Breast epithelium (tissue), 3 donors: Measurements from ENCODE around the gene NFAM1.

Experiments
- CTCF ChIP-seq, 3 donors: fragments of 450-650 bp; IDR thresholded peaks; one replicate each; pipeline ENCODE4 v1.5.1; 2016 to 2017; ENCODE audit warnings: antibody characterized with exemption in 3 of 3, mild to moderate bottlenecking in 3 of 3, moderate library complexity in 3 of 3
- POLR2A ChIP-seq: fragments of 450-650 bp; IDR thresholded peaks from one replicate; pipeline ENCODE4 v1.6.1; 2016; ENCODE audit warnings: antibody characterized with exemption, mild to moderate bottlenecking, moderate library complexity

GRCh38 chr22:42450862-42451261, 18.7 kb upstream of the NFAM1 start:
- TF ChIP-seq CTCF (IDR thresholded peaks at IDR 0.05) = no peak
- no peak for TF ChIP-seq POLR2A
